Measurements from ENCODE around the gene PRMT6.
"Not testable (repeated sequence)": the region's sequence is repeated elsewhere in the genome, so short reads cannot be mapped to it uniquely, and the experiment has no call there.

PRMT6 gene

DNA sequence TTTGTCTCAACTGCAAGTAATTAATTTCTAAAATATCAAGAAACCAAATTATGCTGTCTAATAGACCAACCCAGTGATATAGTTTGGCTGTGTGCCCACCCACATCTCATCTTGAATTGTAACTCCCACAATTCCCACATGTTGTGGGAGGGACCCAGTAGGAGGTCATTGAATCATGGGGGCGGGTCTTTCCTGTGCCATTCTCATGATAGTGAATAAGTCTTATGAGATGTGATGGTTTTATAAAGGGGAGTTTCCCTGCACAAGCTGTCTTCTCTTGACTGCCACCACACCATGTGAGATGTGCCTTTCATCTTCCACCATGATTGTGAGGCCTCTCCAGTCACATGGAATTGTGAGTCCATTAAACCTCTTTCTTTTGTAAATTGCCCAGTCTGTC, 36.9 kb downstream of the PRMT6 start:
- DNase-seq (ENCODE audit: low spot score), result not testable (repeated sequence)

DNA sequence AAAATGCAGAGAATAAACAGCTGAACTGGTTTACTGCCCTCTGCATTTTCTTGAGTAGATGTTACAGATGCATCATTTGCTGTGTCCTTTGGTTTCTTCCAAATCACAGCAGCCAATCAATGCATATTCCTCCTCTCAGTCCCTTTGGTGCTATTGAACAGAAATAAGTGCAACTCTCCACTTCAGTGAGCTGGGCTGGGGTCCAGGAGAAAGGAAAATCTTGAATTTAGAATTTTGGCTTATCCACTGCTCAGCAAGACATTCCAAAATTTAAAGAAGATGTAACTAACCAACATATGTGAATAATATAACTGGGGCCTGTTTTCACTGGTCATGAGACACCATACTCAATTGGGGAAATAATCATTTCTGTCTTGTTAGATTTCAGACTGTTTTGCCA, 39.2 kb downstream of the PRMT6 start:
- DNase-seq (ENCODE audit: low spot score), result no peak

DNA sequence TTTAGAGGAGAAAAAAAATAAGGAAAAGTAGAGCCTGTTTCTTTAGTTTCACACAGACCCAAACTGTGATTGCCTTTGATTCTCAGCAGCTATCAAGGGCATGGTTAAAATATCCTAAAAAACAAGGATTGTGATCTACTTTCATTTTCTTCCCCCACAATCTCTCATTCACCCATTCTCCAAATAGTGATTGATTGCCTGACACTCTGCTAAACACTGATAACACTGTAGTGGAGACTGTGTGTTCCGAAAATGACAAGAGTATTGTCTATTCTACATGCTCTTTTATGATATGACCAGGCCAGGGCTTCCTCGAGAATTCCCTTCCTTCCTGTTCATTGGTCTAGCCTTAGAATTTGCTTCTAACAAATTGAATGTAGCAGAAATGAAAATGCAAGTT, 40.2 kb downstream of the PRMT6 start:
- no peak for DNase-seq (ENCODE audit: low spot score)

DNA sequence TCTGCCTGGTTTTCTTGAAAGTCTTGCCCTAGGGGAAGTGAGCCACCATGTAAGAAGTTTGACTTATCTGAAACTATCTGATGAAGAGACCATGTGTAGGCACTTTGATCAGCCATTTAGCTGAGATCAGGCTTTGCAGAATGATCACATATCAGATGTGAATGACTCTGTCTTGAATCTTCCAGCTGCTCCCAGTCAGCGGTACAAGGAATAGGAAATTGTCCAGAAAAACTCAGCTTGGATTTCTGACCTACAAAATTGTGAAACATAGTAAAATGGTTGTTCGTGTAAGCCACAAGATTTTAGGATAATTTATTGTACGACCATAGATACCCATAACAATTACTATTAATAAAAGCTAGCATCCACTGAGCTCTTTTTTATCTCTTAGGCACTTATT, 42.5 kb downstream of the PRMT6 start:
- DNase-seq (ENCODE audit: low spot score), result no peak

DNA sequence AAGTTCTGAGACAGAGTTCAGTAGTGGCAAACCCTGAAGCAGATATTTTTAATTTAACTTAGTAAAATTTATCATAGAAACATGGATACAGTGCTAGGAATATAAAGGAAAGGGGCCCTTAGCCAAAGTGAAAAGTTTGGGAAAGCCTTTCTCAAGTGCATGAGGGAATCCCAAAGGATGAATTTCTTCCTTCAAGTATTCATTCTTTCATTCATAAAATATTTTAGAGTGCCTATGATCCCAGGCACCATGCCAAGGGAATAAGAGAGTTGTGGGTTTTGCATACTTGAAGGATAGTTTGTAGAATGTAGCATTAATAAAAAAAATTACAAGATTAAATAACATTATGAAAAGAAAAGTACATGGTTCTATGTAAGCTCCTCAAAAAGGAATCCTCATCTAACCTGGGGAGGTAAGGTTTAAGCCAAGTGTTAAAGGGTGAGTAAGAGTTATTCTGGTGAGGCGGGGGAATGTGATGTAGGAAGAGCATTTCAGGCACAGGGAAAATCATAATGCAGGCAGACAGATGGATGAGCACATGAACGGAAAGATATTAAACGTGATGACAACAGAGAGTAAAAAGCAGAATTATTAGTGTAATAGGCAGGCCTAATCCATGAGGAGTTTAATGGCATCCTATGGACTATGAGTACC, 44.0 kb downstream of the PRMT6 start:
- no peak for DNase-seq (ENCODE audit: low spot score)

DNA sequence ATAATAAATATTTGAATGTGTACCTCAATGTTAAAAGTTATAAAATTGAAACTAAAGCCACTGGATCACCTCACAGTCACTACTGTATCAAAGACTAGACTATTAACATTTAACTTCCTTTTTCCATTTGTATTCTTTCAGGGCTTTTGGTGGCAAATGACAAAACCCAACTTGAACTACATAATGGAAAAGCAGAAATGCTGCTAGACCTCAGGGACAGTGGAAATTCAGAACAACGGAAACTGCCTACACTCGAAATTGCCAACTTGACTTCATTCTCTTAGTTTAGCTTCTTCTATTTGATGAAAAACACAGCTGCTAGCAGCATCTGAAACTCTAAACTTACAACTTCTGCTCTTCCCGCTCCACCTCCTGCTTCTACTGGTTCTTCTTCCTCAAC, 49.4 kb downstream of the PRMT6 start:
- no peak for DNase-seq (ENCODE audit: low spot score)
